Astrocyte of the hippocampus (primary cell): ENCODE results near the gene MRPS15.
"Not testable (repeated sequence)": the region's sequence is repeated elsewhere in the genome, so short reads cannot be mapped to it uniquely, and the experiment has no call there.

Source experiments
- DNase-seq: peaks from one replicate; pipeline ENCODE4 v3.0.0; 2011; ENCODE audit warnings: low read depth, low spot score

Gene MRPS15

GRCh38 chr1:36463803-36464604 lies at the start of gene MRPS15:
Gene MRPS15, minus strand, starts transcription at chr1:36464384. Its CDS starts 109 bp downstream, at chr1:36464275.
- peak; percentile 97 for DNase-seq

- DNase-seq, result no peak
Observed at GRCh38 chr1:36512842-36513241, 48.7 kb upstream of the MRPS15 start.

- no peak for DNase-seq
Observed at GRCh38 chr1:36511804-36512798, 47.9 kb upstream of the MRPS15 start.

GRCh38 chr1:36511220-36511619 lies 47.0 kb upstream of the MRPS15 start:
- not testable (repeated sequence) for DNase-seq

- DNase-seq, result no peak
Observed at GRCh38 chr1:36510418-36510817, 46.2 kb upstream of the MRPS15 start.

DNA sequence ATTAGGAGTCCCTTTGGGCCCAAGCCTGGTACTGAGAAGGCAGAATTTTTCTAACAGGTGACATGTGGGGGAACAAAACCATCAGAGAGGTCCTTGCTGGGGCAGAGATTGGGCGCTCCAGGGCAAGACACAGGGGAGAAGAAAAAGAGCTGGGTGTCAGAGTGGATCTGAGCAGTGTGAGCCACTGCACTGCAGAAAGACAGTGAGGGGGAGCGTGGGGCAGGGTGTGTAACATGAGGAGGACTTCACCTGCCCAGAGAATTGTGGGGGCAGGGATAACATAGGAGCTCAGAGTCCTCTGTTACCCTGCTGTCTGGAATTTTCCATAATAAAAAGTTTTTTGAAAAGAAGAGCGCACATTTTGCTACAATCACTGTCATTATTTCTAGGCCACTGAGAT lies 44.1 kb upstream of the MRPS15 start:
- DNase-seq, result no peak

- DNase-seq, result no peak
Observed at GRCh38 chr1:36506276-36506920, 42.2 kb upstream of the MRPS15 start.

- DNase-seq, result no peak
Observed at GRCh38 chr1:36503733-36504132, 39.5 kb upstream of the MRPS15 start.

GRCh38 chr1:36503159-36503558 lies 39.0 kb upstream of the MRPS15 start:
- no peak for DNase-seq

- no peak for DNase-seq
Observed at GRCh38 chr1:36502616-36503015, 38.4 kb upstream of the MRPS15 start.

- not testable (repeated sequence) for DNase-seq
Observed at GRCh38 chr1:36501911-36502310, 37.7 kb upstream of the MRPS15 start.

DNA sequence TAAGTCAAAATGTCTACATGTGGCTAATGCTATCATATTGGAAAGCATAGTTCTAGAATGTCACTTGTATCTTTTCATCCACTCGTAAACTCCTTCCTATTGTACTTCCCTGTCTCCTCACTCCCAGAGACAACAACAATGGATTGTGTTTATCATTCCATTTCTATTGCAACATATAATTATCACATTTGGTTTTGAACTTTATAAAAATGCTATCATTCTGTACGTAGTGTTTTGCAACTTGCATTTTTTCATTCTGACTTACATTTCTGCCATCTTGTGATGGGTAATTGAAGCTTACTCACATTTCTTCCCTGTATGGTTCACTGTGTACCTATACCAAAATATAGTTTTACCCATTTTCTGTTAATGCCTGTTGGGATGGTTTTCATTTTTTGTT lies 33.0 kb upstream of the MRPS15 start:
- no peak for DNase-seq

- no peak for DNase-seq
Observed at GRCh38 chr1:36494971-36495370, 30.8 kb upstream of the MRPS15 start.

GRCh38 chr1:36493524-36493923 lies 29.3 kb upstream of the MRPS15 start:
- no peak for DNase-seq

- no peak for DNase-seq
Observed at GRCh38 chr1:36492491-36492890, 28.3 kb upstream of the MRPS15 start.

DNA sequence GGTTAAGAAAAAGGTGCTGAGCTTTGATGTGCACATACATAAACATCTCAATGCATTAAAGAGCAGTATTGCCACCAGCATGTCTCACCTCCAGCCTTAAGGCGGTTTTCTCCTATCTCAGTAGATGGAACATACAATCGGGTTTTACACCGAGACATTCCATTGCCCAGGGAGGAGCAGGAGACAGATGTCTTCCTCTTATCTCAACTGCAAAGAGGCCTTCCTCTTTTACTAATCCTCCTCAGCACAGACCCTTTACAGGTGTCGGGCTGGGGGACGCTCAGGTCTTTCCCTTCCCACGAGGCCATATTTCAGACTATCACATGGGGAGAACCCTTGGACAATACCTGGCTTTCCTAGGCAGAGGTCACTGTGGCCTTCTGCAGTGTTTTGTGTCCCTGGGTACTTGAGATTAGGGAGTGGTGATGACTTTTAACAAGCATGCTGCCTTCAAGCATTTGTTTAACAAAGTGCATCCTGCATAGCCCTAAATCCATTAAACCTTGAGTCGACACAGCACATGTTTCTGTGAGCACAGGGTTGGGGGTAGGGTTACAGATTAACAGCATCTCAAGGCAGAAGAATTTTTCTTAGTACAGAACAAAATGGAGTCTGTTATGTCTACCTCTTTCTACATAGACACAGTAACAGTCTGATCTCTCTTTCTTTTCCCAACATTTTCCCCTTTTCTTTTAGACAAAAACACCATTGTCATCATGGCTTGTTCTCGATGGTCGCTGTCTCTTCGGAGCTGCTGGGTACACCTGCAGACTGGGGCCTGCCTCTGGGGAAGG lies 25.3 kb upstream of the MRPS15 start:
- DNase-seq, result not testable (repeated sequence)

GRCh38 chr1:36487906-36488305 lies 23.7 kb upstream of the MRPS15 start:
- no peak for DNase-seq

DNA sequence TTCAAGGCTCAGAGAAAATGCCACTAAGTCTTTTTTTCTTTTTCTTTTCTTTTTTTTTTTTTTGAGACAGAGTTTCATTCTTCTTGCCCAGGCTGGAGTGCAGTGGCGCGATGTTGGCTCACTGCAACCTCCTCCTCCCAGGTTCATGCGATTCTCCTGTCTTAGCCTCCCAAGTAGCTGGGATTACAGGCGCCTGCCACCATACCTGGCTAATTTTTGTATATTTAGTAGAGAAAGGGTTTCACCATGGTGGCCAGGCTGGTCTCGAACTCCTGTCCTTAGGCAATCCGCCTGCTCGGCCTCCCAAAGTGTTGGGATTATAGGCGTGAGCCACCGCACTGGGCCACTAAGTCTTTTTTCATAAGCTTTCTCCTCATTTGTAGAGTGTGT lies 23.1 kb upstream of the MRPS15 start:
- DNase-seq, result not testable (repeated sequence)

GRCh38 chr1:36486439-36487335 lies 22.5 kb upstream of the MRPS15 start:
- no peak for DNase-seq

GRCh38 chr1:36486093-36486438 lies 21.9 kb upstream of the MRPS15 start:
- no peak for DNase-seq
